HL-60 (cell line): ENCODE data around the gene CRIM1.

Source experiments
- DNase-seq, 2 experiments: peaks; one replicate each; pipeline ENCODE4 v3.0.0-alpha.2; 2010 to 2020; ENCODE audit warnings: low read depth in 1 of 2, low spot score in 1 of 2
- H3K27ac ChIP-seq: fragments of 250-450 bp; sonication (Bioruptor Pico); replicated peaks from 2 replicates; pipeline ENCODE4 v1.5.1; 2020; ENCODE audit warnings: mild to moderate bottlenecking, moderate library complexity
- H3K27me3 ChIP-seq: fragments of 250-450 bp; sonication (Bioruptor Pico); 2 replicates; pipeline ENCODE4 v1.5.1; 2021; ENCODE audit warnings: mild to moderate bottlenecking, moderate library complexity; ENCODE audit not compliant: insufficient read depth, poor library complexity, severe bottlenecking
- H3K4me3 ChIP-seq: replicated peaks from 2 replicates; pipeline ENCODE4 v1.5.1; 2011; ENCODE audit warnings: mild to moderate bottlenecking, control low read depth, low read length; ENCODE audit not compliant: insufficient read depth
- CTCF ChIP-seq: IDR thresholded peaks from one replicate; pipeline ENCODE4 v1.5.1; 2011; ENCODE audit warnings: low read length, control low read depth, inconsistent platforms; ENCODE audit not compliant: insufficient read depth
- GABPA ChIP-seq: IDR thresholded peaks from 2 replicates; pipeline ENCODE4 v1.6.1; 2012; ENCODE audit warnings: low read depth
- POLR2AphosphoS5 ChIP-seq: IDR thresholded peaks from 2 replicates; pipeline ENCODE4 v1.6.1; 2012; ENCODE audit warnings: low read depth
- SPI1 ChIP-seq: IDR thresholded peaks from 2 replicates; pipeline ENCODE4 v1.6.1; 2012; ENCODE audit warnings: low read depth, mild to moderate bottlenecking, borderline replicate concordance
- TF ChIP-seq, protein P1 (sequence below): IDR thresholded peaks from 2 replicates; pipeline ENCODE4 v1.6.1; 2012; ENCODE audit warnings: low read depth; ENCODE audit not compliant: insufficient replicate concordance

The CRIM1 gene

DNA sequence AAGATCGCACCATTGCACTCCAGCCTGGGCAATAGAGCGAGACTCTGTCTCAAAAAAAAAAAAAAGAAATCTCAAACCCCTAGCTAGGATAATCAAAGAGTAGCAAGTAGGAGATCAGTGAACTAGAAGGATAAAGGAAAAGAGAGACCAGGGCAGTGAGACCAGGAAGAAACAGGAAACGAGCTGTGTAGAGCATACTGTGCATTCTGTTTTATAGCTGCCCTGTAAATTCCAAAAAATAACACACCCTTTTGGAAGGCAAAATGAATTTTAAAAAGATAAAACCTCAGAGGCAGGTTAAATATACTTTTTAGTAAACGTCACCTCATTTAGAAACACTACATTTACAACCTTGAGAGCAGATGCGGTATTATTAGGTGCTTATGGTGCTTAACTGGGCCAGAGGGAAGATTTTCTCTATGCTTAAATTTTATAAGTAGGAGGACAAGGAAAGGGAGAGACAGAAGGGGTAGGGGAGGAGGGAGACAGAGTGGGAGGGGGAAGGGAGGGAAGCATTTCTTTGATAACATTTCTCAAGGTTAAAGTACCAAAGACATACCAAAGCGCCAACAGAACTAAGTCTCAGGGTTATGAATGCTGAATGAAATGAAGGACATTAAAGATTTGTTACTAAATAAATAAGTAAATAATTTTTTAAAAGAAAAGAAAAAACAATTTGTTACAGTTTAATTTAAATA, 212.3 kb downstream of the CRIM1 start:
- Histone ChIP-seq H3K4me3 (no peak overlapping the region), H3K27me3 (no peaks in the 10 kb centered on the region), H3K27ac (no peak overlapping the region)
- TF ChIP-seq, protein P1, sequence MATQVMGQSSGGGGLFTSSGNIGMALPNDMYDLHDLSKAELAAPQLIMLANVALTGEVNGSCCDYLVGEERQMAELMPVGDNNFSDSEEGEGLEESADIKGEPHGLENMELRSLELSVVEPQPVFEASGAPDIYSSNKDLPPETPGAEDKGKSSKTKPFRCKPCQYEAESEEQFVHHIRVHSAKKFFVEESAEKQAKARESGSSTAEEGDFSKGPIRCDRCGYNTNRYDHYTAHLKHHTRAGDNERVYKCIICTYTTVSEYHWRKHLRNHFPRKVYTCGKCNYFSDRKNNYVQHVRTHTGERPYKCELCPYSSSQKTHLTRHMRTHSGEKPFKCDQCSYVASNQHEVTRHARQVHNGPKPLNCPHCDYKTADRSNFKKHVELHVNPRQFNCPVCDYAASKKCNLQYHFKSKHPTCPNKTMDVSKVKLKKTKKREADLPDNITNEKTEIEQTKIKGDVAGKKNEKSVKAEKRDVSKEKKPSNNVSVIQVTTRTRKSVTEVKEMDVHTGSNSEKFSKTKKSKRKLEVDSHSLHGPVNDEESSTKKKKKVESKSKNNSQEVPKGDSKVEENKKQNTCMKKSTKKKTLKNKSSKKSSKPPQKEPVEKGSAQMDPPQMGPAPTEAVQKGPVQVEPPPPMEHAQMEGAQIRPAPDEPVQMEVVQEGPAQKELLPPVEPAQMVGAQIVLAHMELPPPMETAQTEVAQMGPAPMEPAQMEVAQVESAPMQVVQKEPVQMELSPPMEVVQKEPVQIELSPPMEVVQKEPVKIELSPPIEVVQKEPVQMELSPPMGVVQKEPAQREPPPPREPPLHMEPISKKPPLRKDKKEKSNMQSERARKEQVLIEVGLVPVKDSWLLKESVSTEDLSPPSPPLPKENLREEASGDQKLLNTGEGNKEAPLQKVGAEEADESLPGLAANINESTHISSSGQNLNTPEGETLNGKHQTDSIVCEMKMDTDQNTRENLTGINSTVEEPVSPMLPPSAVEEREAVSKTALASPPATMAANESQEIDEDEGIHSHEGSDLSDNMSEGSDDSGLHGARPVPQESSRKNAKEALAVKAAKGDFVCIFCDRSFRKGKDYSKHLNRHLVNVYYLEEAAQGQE, result no peak
- TF ChIP-seq POLR2AphosphoS5 (no peak), CTCF (no peak), GABPA (no peak), SPI1 (no peak)
- DNase-seq, result no peak

GRCh38 chr2:36568516-36569246, 213.1 kb downstream of the CRIM1 start:
- Histone ChIP-seq H3K27ac (no peak overlapping the region), H3K4me3 (no peak overlapping the region), H3K27me3 (no peaks in the 10 kb centered on the region)
- no peak for DNase-seq
- TF ChIP-seq POLR2AphosphoS5 (no peak), SPI1 (no peak), CTCF (no peak), GABPA (no peak)
- TF ChIP-seq, protein P1, result no peak

DNA sequence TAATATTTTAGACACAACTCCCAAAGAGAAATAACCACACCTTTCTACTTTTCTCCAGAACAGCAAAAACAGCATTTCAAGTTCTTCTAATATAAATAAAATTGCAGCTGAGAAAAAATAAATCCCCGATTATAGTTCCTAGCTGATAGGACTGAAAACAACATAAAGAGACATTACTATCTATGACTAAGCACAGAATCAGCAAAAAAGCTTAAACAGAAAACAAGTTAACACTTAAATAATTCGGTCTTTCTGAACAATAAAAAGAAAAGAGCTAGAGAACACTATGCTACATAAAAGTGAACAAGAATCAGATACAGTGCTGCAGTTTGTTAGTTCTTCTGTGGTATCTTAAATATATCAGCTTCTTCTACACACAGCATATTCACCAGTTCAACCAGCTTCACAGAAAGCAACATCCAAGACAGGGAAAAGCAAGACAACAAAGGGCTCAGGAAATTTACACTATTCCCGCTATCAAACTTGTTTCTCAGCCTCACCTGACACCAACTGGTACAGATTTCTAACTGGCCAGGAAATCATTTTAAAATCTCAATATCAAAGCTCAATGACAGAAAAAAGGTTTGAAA, 213.8 kb downstream of the CRIM1 start:
- no peaks in the 10 kb centered on the region for H3K27me3 ChIP-seq
- H3K27ac ChIP-seq, result no peak overlapping the region
- no peak for TF ChIP-seq CTCF
- TF ChIP-seq, protein P1, result no peak
- no peak for TF ChIP-seq GABPA
- no peak for TF ChIP-seq POLR2AphosphoS5
- no peak for TF ChIP-seq SPI1
- no peak for DNase-seq
- no peak overlapping the region for H3K4me3 ChIP-seq
